Cardiac fibroblast (primary cell): Measurements from ENCODE around the gene DLX6.

Source experiments
- DNase-seq, 2 donors: peaks; one replicate each; pipeline versions ENCODE4 v3.0.0 to v3.0.0-alpha.2; 2010; ENCODE audit warnings: low read depth in 2 of 2
- H3K4me3 ChIP-seq, 2 donors: replicated peaks in 1 of 2; 1 replicate in 1 of 2; 2 replicates in 1 of 2; pipeline ENCODE4 v1.5.1; 2011; ENCODE audit warnings: low read depth in 2 of 2, low read length in 2 of 2, mild to moderate bottlenecking in 2 of 2, moderate library complexity in 1 of 2
- CTCF ChIP-seq: IDR thresholded peaks from one replicate; pipeline ENCODE4 v1.5.1; 2011; ENCODE audit warnings: low read depth, mild to moderate bottlenecking, low read length, inconsistent platforms

Gene DLX6

GRCh38 chr7:96989241-96989858 is 16.0 kb upstream of the DLX6 start:
- DNase-seq, result no peak
- H3K4me3 ChIP-seq, result no peak overlapping the region
- TF ChIP-seq CTCF, result no peak

- TF ChIP-seq CTCF, result no peak
- H3K4me3 ChIP-seq, result no peak overlapping the region
- no peak for DNase-seq
These were observed 15.5 kb upstream of the DLX6 start for GRCh38 chr7:96989859-96990317.

GRCh38 chr7:96991546-96992191 is 13.7 kb upstream of the DLX6 start:
- H3K4me3 ChIP-seq, result no peak overlapping the region
- TF ChIP-seq CTCF, result no peak
- DNase-seq, result no peak

- TF ChIP-seq CTCF, result no peak
- no peak overlapping the region for H3K4me3 ChIP-seq
- DNase-seq, result no peak
These were observed 13.0 kb upstream of the DLX6 start for GRCh38 chr7:96992192-96993005.

GRCh38 chr7:96993094-96993865 is 12.1 kb upstream of the DLX6 start:
- no peak overlapping the region for H3K4me3 ChIP-seq
- no peak for TF ChIP-seq CTCF
- DNase-seq, result no peak

- DNase-seq, result no peak
- no peak for TF ChIP-seq CTCF
- H3K4me3 ChIP-seq, result no peak overlapping the region
These were observed 11.4 kb upstream of the DLX6 start for GRCh38 chr7:96993980-96994379.
